Kidney (tissue), 14 donors: Measurements from ENCODE around the gene GSTM2. TPM values are rescaled to one million over a fixed set of nuclear protein-coding genes. Genes with fewer than 3 reads are reported as not detected.

Experiments
- DNase-seq, 5 donors: peaks; one replicate each; pipeline ENCODE4 v3.0.0-alpha.2; 2013 to 2020
- FAIRE-seq: peaks from 2 replicates; lab custom pipeline; 2012; peaks lifted over from hg19 to GRCh38; lab: Jason Lieb, UNC
- H3K27ac ChIP-seq, 2 donors: one replicate each; pipeline ENCODE4 v1.7.0; 2013; ENCODE audit warnings: low read depth in 2 of 2, low read length in 2 of 2, inconsistent platforms in 1 of 2
- H3K27me3 ChIP-seq: one replicate; pipeline ENCODE4 v1.7.1; 2013; ENCODE audit warnings: low read length, inconsistent platforms; ENCODE audit not compliant: control insufficient read depth, insufficient read depth
- H3K36me3 ChIP-seq, 3 donors: one replicate each; pipeline versions ENCODE4 v1.7.0 to v1.7.1; 2013; ENCODE audit warnings: low read length in 3 of 3, control low read depth in 1 of 3, inconsistent platforms in 1 of 3; ENCODE audit not compliant: insufficient read depth in 3 of 3, control insufficient read depth in 2 of 3
- H3K4me1 ChIP-seq, 3 donors: one replicate each; pipeline versions ENCODE4 v1.7.0 to v1.7.1; 2013; ENCODE audit warnings: low read length in 3 of 3, inconsistent platforms in 1 of 3, low read depth in 1 of 3; ENCODE audit not compliant: control insufficient read depth in 2 of 3, insufficient read depth in 2 of 3
- H3K4me3 ChIP-seq, 3 donors: one replicate each; pipeline versions ENCODE4 v1.7.0 to v1.8.1; 2013; ENCODE audit warnings: low read length in 3 of 3, control low read depth in 1 of 3, inconsistent platforms in 1 of 3
- H3K9ac ChIP-seq, 3 donors: one replicate each; pipeline versions ENCODE4 v1.7.0 to v1.7.1; 2013; ENCODE audit warnings: low read length in 3 of 3, control low read depth in 1 of 3, inconsistent platforms in 1 of 3
- H3K9me3 ChIP-seq, 3 donors: one replicate each; pipeline versions ENCODE4 v1.7.0 to v1.7.1; 2013; ENCODE audit warnings: low read length in 3 of 3, control low read depth in 1 of 3, inconsistent platforms in 1 of 3; ENCODE audit not compliant: control insufficient read depth in 2 of 3, insufficient read depth in 1 of 3
- intact Hi-C: fragments of 100-400 bp; cut with DNase I; formaldehyde crosslinking; loops from one replicate; pipeline ENCODE4 v1.11.1; 2022
- polyA plus RNA-seq: library from polyadenylated mRNA; stranded (reverse); fragments of 350-450 nt; fragmentation: Illumina TruSeq; extraction: RNeasy Lipid Tissue Mini Kit (QIAGEN cat#74804); gene quantifications from one replicate; pipeline ENCODE4 v1.2.3, GENCODE V29; 2014; ENCODE audit warnings: low read depth, low replicate concordance; ENCODE audit not compliant: insufficient read depth
- total RNA-seq: library from RNA; stranded (reverse); fragmentation: NEBNext Ultra II Directional; extraction: Animal tissue kit (Norgen Biotek cat#: 25700); gene quantifications from one replicate; pipeline ENCODE4 v1.2.1, GENCODE V29; 2021
- TF ChIP-seq, protein P1 (sequence below): IDR thresholded peaks from 3 replicates; pipeline ENCODE4 v1.5.1; 2012; ENCODE audit warnings: mild to moderate bottlenecking, moderate library complexity, borderline replicate concordance; ENCODE audit not compliant: insufficient read depth; ENCODE audit errors: extremely low read depth
- donor health status: control.
- donor health status: control.
- donor health status: control.
- donor health status: control.
- donor health status: control.
- donor health status: DM: yes; HTN: yes; CAD: no.
- donor health status: Normal renal cell carcinoma (clear cell type).

The GSTM2 gene
- total and polyA plus RNA-seq, 2 donors from 2014 or later: 47.1 to 116 TPM

DNA sequence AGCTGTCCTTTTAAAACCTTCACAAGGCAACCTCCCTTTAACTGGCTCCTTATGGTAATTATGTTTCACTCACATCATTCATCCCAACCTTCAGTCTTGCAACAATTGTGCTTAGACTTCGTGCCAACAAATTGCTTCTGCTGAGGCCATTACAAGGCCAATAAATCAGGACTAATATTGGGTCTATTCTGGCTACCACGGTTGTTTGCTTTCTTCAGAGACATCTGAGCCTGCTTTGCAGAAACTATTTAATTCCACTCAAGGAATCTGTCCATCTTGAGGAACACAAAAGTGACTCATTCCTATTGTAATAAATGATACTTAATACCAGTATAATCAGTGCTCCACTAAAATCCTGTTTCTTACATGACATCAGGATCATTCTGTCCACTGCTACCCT is 14.6 kb upstream of the GSTM2 start:
- peaks cover 0 to 17% (median 4%) of the 10 kb centered on the region in 3 donors for H3K4me1 ChIP-seq
- H3K4me3 ChIP-seq: no peak overlapping the region
- TF ChIP-seq, protein P1, sequence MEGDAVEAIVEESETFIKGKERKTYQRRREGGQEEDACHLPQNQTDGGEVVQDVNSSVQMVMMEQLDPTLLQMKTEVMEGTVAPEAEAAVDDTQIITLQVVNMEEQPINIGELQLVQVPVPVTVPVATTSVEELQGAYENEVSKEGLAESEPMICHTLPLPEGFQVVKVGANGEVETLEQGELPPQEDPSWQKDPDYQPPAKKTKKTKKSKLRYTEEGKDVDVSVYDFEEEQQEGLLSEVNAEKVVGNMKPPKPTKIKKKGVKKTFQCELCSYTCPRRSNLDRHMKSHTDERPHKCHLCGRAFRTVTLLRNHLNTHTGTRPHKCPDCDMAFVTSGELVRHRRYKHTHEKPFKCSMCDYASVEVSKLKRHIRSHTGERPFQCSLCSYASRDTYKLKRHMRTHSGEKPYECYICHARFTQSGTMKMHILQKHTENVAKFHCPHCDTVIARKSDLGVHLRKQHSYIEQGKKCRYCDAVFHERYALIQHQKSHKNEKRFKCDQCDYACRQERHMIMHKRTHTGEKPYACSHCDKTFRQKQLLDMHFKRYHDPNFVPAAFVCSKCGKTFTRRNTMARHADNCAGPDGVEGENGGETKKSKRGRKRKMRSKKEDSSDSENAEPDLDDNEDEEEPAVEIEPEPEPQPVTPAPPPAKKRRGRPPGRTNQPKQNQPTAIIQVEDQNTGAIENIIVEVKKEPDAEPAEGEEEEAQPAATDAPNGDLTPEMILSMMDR: no peak
- DNase-seq (no peak), FAIRE-seq (no peak)
- no peak overlapping the region for H3K27ac ChIP-seq
- no peaks in the 10 kb centered on the region for H3K27me3 ChIP-seq
- no peaks in the 10 kb centered on the region for H3K9me3 ChIP-seq
- intact Hi-C loops: no loop called here
- peaks cover 0 to 5% (median 3%) of the 10 kb centered on the region in 3 donors for H3K36me3 ChIP-seq
- H3K9ac ChIP-seq: peak overlapping the region in 1 of 3 donors; percentile 10

DNA sequence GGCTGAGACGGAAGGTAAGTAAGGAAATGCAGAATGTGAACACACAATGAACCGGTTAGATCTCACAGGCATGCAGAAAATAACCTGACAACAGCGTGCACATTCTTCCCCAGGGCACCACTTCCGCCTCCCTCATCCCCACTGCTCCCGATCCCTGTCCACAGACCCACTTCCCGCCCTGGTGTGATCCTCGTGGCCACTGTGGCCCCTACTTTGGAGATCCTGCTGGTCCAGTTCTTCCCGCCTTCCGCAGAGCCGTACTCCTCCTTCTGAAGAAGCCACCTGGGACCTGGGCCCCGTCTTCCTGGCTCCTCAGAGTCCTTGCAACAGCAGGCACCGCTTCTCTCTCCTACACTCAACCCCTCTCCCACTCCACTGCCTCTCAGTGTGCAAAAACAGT is 13.3 kb upstream of the GSTM2 start:
- TF ChIP-seq, protein P1: no peak

GRCh38 chr1:109655615-109656519 is 12.0 kb upstream of the GSTM2 start, which contains the start of gene GSTM4:
Gene GSTM4 (plus strand): TSS chr1:109656099. CDS start chr1:109656390, 291 bp downstream.
- TF ChIP-seq, protein P1: peak; percentile 12
- DNase-seq: peak; percentile 90 to 95 (median 93)
- Histone ChIP-seq H3K36me3 (peaks cover 0 to 15% (median 3%) of the 10 kb centered on the region in 3 donors), H3K27ac (peak within 1 kb of the TSS; percentile 92 to 94), H3K27me3 (no peaks in the 10 kb centered on the region), H3K9ac (peak within 1 kb of the TSS; percentile 72 to 95 (median 91)), H3K4me3 (peak within 1 kb of the TSS; percentile 74 to 95 (median 90)), H3K9me3 (no peaks in the 10 kb centered on the region), H3K4me1 (peaks cover 0 to 27% (median 12%) of the 10 kb centered on the region in 3 donors)
- FAIRE-seq: no peak
- intact Hi-C loops: no loop called here

More for the DNA sequence above, 13.3 kb upstream of the GSTM2 start:
- Histone ChIP-seq H3K36me3 (peaks cover 0 to 6% (median 3%) of the 10 kb centered on the region in 3 donors), H3K4me1 (peaks cover 0 to 20% (median 8%) of the 10 kb centered on the region in 3 donors), H3K27me3 (no peaks in the 10 kb centered on the region), H3K9ac (no peak overlapping the region), H3K27ac (no peak overlapping the region), H3K4me3 (no peak overlapping the region), H3K9me3 (no peaks in the 10 kb centered on the region)
- no peak for DNase-seq
- intact Hi-C loops: no loop called here
- no peak for FAIRE-seq
